HT1080 (cell line): ENCODE data around the gene SHD. TPM values are rescaled to one million over a fixed set of nuclear protein-coding genes. Genes with fewer than 3 reads are reported as not detected.
"Not testable (repeated sequence)": the region's sequence is repeated elsewhere in the genome, so short reads cannot be mapped to it uniquely, and the experiment has no call there.

ENCODE experiments used
- DNase-seq: peaks from one replicate; pipeline ENCODE4 v3.0.0-alpha.2; 2015; ENCODE audit warnings: low read depth
- total RNA-seq: library from RNA; depleted of rRNA; stranded (reverse); fragments of >200 nt; shearing (Covaris generic); gene quantifications from 2 replicates; pipeline ENCODE4 v1.2.3, GENCODE V29; 2014

SHD gene
- total RNA-seq, 1 experiment from 2014 or later, result not detected

DNA sequence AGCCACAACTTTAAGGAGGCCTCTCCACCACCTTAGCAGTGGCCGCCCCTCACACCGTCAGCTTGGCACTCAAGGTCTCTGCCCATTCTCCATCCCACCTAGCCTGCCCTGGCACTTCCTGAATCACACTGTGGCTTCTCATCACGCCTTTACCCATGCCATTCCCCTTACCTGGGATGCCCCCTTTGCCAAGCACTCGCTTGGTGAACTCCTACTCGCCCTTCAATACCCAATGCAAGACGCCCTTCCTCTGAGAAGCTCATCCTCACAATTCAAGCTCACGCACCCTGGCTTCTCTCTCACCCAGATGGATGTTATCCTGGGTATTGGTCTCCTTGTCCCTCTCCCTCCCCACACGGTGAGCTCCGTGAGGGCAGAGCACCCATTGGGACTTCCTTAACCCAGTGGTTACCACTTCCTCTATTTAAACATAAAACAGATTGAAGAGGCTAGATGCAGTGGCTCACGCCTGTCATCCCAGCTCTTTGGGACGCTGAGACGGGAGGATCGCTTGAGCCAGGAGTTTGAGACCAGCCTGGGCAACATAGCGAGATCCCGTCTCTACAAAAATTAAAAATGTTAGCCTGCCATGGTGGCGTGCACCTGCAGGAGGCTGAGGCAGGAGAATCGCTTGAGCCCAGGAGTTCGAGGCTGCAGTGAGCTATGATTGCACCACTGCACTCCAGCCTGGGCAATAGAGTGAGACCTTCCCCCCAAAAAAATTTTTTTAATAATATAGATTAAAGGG, 12.6 kb upstream of the SHD start:
- no peak for DNase-seq

DNA sequence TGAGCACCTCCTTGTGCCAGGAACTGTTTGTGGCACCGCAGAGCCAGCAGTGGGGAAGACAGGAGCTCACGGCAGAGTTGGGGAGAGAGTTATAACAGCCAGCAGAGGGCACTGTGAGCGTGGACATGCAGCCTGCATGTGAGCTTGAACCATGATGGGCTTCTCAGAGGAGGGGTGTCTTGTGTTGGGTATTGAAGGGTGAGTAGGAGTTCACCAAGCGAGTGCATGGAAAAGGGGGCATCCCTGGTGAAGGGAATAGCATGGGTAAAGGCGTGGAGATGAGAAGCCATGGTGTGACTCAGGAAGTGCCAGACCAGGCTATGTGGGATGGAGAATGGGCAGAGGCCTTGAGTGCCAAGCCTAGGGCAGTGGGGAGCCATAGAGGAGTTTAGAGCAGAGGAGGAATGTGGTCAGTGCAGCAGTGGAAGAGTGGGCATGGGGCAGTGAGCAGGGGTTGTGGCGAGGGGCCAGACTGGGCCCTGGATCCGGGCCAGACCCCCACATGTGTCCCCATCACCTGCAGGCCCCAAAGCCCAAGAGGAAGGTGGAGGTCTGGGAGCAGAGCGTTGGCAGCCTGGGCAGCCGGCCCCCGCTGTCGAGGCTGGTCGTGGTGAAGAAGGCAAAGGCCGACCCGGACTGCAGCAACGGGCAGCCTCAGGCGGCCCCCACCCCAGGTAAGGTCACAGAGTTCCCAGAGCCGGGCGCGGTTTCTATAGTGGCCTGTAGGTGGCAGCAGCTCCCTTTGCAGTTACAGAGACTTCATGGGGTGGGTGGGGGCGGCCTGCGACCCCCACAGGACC, 11.8 kb upstream of the SHD start:
- DNase-seq, result peak; percentile 59

DNA sequence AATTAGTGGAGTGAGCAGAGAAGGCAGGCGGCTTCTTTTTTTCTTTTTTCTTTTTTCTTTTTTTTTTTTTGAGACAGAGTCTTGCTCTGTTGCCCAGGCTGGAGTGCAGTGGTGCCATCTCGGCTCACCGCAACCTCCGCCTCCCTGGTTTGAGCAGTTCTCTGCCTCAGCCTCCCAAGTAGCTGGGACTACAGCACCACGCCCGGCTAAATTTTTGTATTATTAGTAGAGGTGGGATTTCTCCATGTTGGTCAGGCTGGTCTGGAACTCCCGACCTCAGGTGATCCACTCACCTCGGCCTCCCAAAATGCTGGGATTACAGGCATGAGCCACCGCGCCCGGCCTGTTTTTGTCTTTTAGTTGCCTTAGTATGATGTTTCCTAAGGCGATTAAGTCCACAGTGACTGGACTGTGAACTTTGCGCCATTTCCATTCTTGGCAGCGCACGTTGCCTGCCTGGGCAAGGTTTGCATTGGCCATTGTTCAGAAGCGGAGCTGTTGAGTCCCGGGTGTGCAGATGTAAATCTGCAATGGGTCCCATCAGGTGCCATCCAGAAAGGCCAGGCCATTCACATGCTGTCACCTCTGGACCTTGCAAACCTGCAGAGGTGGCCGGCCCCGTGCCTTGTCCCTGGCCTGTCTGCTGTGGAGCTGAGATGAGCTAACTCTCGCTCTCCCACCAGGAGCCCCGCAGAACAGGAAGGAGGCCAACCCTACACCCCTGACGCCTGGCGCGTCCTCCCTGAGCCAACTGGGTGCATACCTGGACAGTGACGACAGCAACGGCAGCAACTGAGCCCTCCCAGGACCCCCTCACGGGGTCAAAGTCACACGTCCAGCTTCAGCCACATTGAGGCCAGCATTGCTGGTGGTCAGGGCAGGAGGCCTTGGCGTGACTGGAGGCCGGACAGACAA, 10.9 kb upstream of the SHD start:
- DNase-seq, result no peak

DNA sequence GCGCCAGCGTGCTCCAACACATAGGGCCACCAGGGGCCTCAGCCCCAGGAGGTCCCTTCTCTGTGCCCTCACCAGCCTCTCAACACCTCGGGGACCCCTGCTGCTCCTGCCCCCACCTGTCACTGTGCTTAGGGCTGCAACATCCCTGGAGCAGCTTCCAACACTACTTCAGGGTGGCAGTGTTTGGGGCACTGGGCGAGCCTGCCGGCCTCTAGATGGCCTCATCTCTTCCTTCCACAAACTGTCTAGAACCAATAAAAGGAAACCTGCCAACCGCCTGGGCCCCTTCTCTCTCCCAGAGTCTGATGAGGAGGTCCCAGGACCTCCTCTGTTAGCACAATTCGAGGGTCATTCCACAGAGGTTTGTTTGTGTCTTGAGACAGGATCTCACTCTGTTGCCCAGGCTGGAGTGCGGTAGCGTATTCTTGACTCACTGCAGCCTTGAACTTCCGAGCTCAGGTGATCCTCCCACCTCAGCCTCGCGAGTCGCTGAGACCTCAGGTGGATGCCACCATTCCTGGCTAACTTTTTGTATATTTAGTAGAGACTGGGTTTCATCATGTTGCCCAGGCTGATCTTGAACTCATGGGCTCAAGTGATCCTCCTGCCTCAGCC, 10.1 kb upstream of the SHD start:
- DNase-seq, result no peak

DNA sequence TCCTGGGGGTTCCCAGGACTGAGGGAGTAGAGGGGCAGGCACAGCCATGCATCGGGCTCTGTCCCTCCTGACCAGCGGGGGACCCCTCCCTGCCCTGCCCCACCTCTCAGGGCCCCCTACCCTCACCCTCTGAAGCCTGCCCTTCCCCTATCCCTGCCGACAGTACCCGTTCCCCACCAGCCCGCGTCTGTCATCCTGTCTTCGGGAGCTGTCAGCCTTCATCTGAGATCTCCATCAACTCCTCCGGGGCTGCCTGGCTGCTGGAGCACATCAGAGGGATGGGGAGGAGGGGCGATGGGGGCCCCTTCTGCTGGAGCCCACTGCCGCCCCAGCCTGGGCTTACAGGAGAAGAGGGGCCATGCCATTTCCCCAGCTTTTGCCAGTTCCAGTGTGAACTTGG, 6.2 kb upstream of the SHD start:
- DNase-seq, result no peak

DNA sequence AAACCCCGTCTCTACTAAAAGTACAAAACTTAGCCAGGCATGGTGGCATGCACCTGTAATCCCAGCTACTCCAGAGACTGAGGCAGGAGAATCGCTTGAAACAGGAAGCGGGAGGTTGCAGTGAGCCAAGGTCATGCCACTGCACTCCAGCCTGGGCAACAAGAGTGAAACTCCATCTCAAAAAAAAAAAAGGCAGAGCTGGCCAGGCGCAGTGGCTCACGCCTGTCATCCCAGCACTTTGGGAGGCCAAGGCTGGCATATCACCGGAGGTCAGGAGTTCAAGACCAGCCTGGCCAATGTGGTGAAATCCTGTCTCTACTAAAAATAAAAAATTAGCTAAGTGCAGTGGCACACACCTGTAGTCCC, 4.8 kb upstream of the SHD start:
- DNase-seq, result not testable (repeated sequence)

DNA sequence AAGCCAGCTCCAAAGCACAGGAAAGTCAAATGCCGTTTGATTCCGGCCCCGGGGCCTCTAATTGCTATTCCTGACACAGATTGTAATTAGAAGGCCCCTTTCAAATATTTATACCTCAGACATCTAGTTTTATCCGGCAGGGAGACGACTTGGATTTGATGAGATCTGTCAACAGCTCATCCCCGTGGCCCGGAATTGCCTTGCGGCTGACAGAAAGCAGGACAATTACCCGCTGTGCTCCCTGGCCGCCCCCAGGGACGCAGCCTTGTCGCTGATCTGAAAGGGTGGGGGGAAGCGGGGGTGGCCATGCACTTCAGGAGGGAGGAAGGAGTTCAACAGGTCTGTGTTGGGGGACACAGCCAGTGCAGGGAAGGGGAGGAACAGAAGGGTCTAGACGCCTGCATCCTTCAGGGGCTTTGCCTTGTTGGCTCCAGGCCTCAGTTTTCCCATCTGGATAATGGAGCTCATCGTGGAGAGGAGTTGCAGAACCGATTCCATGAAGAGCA, 1.8 kb upstream of the SHD start:
- no peak for DNase-seq

GRCh38 chr19:4278010-4278409, 1.1 kb upstream of the SHD start:
- DNase-seq, result no peak

DNA sequence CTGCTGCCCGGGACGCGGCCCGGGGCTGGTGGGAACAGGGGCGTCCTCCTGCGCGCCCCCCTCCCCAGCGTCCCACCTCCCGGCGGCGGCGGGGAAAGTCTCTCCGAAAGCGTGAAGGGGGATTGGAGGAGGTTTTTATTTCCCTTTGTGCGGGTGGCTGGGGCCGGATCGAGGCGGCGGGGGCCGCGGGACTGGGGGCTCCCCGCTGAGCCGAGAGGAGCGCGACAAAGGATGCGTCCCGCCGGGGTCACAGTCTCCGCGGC, 132 bp downstream of the SHD start:
- DNase-seq, result no peak

DNA sequence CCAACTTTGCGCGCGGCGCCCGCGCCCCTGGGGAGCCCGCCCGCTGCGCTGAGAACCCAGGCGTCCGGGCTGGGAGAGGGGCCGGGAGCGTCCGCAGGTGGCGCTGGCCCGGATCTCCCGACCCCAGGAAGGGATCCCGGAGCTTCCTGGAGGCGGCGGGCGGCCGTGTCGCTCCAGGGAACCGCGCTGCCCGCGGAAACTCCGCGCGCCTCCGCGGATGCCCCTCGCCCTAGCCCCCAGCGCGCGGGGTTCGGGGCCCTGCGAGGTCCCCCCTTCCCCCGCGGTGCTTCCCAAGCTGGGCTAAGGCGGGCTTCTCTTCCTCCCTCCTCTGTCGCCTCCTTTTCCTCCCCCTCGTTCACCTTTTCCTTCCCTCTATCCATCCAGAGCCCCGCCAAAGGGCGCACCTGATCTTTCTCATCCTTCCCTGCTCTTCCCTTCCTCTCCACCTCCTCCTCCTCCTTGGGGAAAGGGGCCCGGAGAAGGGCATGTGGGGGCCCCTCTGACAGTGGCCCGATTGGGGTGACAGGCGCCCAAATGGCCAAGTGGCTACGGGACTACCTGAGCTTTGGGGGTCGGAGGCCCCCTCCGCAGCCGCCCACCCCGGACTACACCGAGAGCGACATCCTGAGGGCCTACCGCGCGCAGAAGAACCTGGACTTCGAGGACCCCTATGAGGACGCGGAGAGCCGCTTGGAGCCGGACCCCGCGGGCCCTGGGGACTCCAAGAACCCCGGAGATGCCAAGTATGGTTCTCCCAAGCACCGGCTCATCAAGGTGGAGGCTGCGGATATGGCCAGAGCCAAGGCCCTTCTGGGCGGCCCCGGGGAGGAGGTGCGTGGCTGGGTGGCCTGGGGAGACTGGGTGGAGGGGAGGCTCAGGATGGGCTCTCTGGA, 710 bp downstream of the SHD start:
- no peak for DNase-seq

GRCh38 chr19:4284176-4284958, 5.3 kb downstream of the SHD start:
- DNase-seq, result no peak

DNA sequence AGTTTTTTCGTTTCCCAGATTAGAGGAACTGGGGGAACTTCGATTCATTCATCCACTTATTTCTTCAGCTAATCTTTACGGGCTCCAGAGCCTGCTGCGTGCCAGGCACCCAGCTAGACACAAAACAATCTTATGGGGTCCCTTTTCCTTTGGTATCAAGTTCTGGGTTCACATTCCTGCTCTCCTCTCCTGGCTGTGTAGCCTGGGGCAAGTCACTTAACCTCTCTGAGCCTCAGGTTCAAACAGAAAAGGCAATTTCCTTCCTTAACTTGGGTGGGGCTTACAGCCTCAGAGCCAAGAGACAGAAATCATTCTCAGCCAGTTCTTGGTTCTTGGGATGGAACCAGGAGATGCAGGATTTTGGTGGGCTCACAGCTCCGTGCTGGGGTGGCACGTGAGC, 5.9 kb downstream of the SHD start:
- no peak for DNase-seq

- not testable (repeated sequence) for DNase-seq
These were observed 7.1 kb downstream of the SHD start for GRCh38 chr19:4286141-4286540.

DNA sequence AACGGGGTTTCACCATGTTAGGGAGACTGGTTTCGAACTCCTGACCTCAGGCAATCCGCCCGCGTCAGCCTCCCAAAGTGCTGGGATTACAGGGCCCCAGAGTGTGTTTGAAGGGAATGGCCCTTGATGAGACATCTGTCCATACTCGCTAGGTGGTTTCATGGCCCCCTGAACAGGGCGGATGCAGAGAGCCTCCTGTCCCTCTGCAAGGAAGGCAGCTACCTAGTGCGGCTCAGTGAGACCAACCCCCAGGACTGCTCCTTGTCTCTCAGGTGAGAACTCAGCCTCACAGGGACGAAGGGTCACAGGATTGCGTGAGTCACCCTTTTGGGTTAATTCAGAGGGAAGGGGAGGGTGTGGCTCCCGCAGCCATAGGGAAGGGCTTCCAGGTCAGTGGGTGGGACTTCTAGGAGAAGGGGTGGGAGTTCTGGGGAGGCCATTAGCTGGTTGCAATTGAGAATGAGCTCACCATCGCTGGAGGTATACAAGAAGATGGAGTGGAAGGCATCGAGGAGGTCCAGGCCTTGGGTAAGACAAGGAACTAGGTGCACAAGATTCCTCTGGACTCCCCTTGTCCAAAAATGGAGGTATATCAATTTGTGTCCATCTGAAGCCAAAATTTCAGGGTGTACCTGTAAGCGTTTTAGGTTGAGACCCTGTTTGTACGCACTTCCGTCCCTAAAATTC, 9.2 kb downstream of the SHD start:
- DNase-seq, result no peak

- no peak for DNase-seq
These were observed 12.2 kb downstream of the SHD start for GRCh38 chr19:4291184-4291732.

- no peak for DNase-seq
These were observed 13.4 kb downstream of the SHD start for GRCh38 chr19:4292515-4292914.

- DNase-seq, result no peak
These were observed 15.3 kb downstream of the SHD start for GRCh38 chr19:4294389-4294788.

- DNase-seq, result no peak
These were observed 17.1 kb downstream of the SHD start for GRCh38 chr19:4295972-4296771.
